Suprapubic skin (tissue), 4 donors: Measurements from ENCODE around the gene ACOT7. TPM values are rescaled to one million over a fixed set of nuclear protein-coding genes. Genes with fewer than 3 reads are reported as not detected.

Source experiments
- DNase-seq, 2 donors: peaks; one replicate each; pipeline ENCODE4 v3.0.0-alpha.2; 2019; ENCODE audit warnings: low spot score in 2 of 2
- H3K27ac ChIP-seq: fragments of 200-600 bp; sonication (generic); one replicate; pipeline ENCODE4 v1.5.1; 2019
- H3K27me3 ChIP-seq: fragments of 200-600 bp; sonication (generic); one replicate; pipeline ENCODE4 v1.5.1; 2019
- H3K36me3 ChIP-seq: fragments of 200-600 bp; sonication (generic); one replicate; pipeline ENCODE4 v1.5.1; 2019
- H3K4me1 ChIP-seq: fragments of 200-600 bp; sonication (generic); one replicate; pipeline ENCODE4 v1.5.1; 2019
- H3K4me3 ChIP-seq: fragments of 200-600 bp; sonication (generic); one replicate; pipeline ENCODE4 v1.5.1; 2019; ENCODE audit warnings: mild to moderate bottlenecking
- H3K9me3 ChIP-seq: fragments of 200-600 bp; sonication (generic); one replicate; pipeline ENCODE4 v1.5.1; 2019
- EP300 ChIP-seq: sonication (generic); formaldehyde crosslinking; IDR thresholded peaks from one replicate; pipeline ENCODE4 v1.6.1; 2017; ENCODE audit warnings: antibody characterized with exemption
- POLR2A ChIP-seq, 2 donors: fragments of 450-650 bp; IDR thresholded peaks; one replicate each; pipeline ENCODE4 v1.6.1; 2017; ENCODE audit warnings: antibody characterized with exemption in 2 of 2, mild to moderate bottlenecking in 2 of 2, moderate library complexity in 2 of 2
- POLR2AphosphoS5 ChIP-seq, 3 donors: sonication (generic); formaldehyde crosslinking; IDR thresholded peaks; one replicate each; pipeline ENCODE4 v1.6.1; 2017; ENCODE audit warnings: antibody characterized with exemption in 3 of 3
- WGBS: methylation state at CpG from one replicate; pipeline ENCODE4 v1.1.5; 2018; 5-methylcytosine and 5-hydroxymethylcytosine counted together
- total RNA-seq, 4 donors: library from RNA; depleted of rRNA; stranded (reverse); fragments of >200 nt; gene quantifications; one replicate each; pipeline ENCODE4 v1.1.0, GENCODE V29; 2016
- TF ChIP-seq, protein P1 (sequence below), 2 donors: fragments of 200-600 bp in 1 of 2; fragments of 450-650 bp in 1 of 2; sonication (generic) in 1 of 2; IDR thresholded peaks; one replicate each; pipeline ENCODE4 v1.5.1; 2016 to 2019; ENCODE audit warnings: antibody characterized with exemption in 2 of 2, mild to moderate bottlenecking in 1 of 2, moderate library complexity in 1 of 2

The ACOT7 gene
- total RNA-seq, 4 donors from 2014 or later = 8.4 to 40.5 (median 26.7) TPM

DNA sequence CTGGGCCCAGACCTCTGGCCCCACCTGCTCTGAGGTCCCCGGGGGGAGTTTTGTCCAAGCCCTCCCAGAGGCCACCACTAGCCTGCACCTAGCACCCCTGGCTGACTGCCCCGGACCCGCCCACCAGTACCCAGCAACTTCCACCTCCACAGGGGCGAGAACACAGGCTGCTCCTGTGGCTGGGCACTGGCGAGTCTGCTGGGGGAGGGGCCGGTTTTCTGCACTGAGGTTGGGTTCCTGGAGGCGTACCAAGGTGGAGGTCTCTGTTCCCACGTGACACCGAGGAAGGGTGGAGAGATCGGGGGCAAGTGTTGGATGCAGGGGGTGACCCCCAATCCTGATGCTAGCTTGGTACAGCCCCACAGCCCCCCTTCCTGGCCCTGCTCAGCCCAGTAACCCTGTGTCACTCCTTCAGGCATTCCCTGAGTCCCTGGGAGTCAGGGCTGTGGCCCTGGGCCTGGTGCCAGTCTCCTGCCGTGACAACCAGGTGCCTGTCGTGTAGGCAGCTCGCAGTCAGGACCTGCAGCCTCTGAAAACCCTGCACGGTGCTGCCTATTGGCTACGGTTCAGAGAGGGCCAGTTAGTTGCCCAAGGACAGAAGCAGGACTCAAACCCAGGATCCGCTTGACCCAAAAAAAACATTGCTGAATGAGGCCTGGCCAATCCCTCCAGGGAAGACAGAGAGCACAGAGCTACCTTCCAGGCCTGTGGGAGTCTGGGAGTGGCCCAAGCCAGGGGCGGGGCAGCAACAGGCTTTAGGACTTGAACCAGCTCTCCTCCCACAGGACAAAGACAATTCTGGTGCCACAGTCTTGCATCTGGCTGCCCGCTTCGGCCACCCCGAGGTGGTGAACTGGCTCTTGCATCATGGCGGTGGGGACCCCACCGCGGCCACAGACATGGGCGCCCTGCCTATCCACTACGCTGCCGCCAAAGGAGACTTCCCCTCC lies 34.1 kb upstream of the ACOT7 start:
- H3K36me3 ChIP-seq = no peaks in the 10 kb centered on the region
- TF ChIP-seq, protein P1, sequence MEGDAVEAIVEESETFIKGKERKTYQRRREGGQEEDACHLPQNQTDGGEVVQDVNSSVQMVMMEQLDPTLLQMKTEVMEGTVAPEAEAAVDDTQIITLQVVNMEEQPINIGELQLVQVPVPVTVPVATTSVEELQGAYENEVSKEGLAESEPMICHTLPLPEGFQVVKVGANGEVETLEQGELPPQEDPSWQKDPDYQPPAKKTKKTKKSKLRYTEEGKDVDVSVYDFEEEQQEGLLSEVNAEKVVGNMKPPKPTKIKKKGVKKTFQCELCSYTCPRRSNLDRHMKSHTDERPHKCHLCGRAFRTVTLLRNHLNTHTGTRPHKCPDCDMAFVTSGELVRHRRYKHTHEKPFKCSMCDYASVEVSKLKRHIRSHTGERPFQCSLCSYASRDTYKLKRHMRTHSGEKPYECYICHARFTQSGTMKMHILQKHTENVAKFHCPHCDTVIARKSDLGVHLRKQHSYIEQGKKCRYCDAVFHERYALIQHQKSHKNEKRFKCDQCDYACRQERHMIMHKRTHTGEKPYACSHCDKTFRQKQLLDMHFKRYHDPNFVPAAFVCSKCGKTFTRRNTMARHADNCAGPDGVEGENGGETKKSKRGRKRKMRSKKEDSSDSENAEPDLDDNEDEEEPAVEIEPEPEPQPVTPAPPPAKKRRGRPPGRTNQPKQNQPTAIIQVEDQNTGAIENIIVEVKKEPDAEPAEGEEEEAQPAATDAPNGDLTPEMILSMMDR (IDR thresholded peaks at IDR 0.05) = no peak
- TF ChIP-seq POLR2A (IDR thresholded peaks at IDR 0.05) (no peak), POLR2AphosphoS5 (IDR thresholded peaks at IDR 0.05) (no peak), EP300 (no peak)
- H3K4me1 ChIP-seq = peaks cover 78% of the 10 kb centered on the region
- WGBS = 54% methylated on average over 8 of the region's 26 CpGs
- no peak overlapping the region for H3K27ac ChIP-seq
- peaks cover 80% of the 10 kb centered on the region for H3K27me3 ChIP-seq
- H3K9me3 ChIP-seq = no peaks in the 10 kb centered on the region
- no peak overlapping the region for H3K4me3 ChIP-seq
- peak in 1 of 2 donors; percentile 66 for DNase-seq

DNA sequence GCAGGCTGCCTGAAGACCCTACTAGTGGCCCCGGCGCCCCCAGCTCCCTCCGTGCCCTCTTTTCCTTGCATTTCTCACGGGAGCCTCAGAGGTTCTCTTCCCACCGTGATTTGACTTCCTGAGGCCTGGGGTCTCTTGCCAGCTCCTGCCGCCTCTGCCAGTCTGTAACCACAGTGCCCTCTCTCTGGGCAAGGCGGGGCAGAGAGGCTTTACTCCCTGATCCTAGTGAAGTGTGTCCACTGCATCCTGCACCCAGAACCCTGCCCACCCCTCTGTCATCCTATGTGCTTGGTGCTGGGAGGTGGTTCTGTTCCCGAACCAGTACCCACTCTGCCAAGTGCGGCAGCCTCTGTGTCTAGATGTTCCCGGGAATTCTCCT lies 33.4 kb upstream of the ACOT7 start:
- TF ChIP-seq, protein P1 (IDR thresholded peaks at IDR 0.05) = no peak
- TF ChIP-seq EP300 (no peak), POLR2AphosphoS5 (IDR thresholded peaks at IDR 0.05) (no peak), POLR2A (IDR thresholded peaks at IDR 0.05) (no peak)
- Histone ChIP-seq H3K27ac (no peak overlapping the region), H3K9me3 (no peaks in the 10 kb centered on the region), H3K27me3 (peaks cover 86% of the 10 kb centered on the region), H3K36me3 (no peaks in the 10 kb centered on the region), H3K4me3 (no peak overlapping the region), H3K4me1 (peaks cover 80% of the 10 kb centered on the region)
- DNase-seq = no peak
- 87% methylated on average over 10 of the region's 10 CpGs for WGBS

DNA sequence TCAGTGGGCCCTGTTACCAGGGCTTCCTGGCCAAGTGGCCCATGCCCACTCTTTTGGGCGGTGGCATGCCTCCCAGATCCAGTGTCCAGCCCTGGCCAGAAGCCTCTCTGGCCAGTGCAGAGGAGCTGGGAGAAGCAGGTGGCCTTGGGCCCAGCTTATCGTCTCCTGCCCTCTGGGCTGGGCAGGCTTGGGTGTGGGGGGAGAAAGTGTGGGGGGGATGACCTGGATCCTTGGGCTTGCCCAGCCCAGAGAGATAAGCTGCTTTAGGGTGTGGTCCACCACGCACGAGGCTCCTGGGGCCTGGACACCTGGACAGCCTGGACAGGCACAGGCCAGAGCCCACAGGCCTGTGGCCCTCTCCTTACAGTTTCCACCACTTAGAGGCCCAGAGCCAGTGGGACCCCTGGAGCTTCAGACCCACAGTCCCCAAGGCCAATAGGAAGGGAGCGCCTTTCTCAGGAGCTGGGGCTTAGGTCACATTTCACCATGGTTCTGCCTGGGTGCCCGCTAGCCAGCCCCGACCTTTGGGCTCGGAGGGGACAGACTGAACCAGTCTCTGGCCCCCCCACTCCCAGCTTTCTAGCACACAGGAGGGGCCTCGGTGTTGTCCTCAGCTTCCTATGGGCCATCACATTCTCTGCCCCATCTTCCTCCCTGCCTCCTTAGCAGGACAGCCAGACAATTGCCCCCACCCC lies 32.9 kb upstream of the ACOT7 start:
- H3K27me3 ChIP-seq = peaks cover 91% of the 10 kb centered on the region
- 87% methylated on average over 3 of the region's 9 CpGs for WGBS
- no peak for TF ChIP-seq EP300
- TF ChIP-seq, protein P1 (IDR thresholded peaks at IDR 0.05) = no peak
- TF ChIP-seq POLR2AphosphoS5 (IDR thresholded peaks at IDR 0.05) = no peak
- no peak for TF ChIP-seq POLR2A (IDR thresholded peaks at IDR 0.05)
- no peak for DNase-seq
- H3K36me3 ChIP-seq = no peaks in the 10 kb centered on the region
- H3K9me3 ChIP-seq = no peaks in the 10 kb centered on the region
- no peak overlapping the region for H3K4me3 ChIP-seq
- H3K27ac ChIP-seq = no peak overlapping the region
- H3K4me1 ChIP-seq = peaks cover 80% of the 10 kb centered on the region

DNA sequence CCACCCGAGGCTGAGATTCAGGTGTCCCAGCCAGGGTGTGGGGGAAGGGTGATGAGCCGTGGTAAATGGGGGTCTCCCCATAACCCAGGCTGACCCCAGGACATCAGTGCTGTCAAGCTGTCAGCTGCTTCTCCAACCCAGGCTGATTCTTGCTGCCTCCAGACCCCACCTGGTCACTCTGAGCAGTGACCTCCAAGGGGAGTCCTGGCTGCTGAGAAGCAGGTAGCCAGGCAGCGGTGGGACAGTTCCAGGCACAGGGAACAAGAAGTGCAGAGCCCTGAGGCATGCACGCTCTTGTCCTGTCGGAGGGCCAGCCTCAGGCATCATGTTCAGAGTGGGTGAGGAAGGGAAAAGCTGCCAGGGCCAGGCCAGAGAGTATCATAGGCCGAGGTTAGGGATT lies 32.1 kb upstream of the ACOT7 start:
- 52% methylated on average over 3 of the region's 6 CpGs for WGBS
- H3K36me3 ChIP-seq = no peaks in the 10 kb centered on the region
- peaks cover 81% of the 10 kb centered on the region for H3K4me1 ChIP-seq
- no peak overlapping the region for H3K27ac ChIP-seq
- TF ChIP-seq POLR2AphosphoS5 (IDR thresholded peaks at IDR 0.05) = no peak
- no peak for TF ChIP-seq EP300
- TF ChIP-seq, protein P1 (IDR thresholded peaks at IDR 0.05) = no peak
- no peak for TF ChIP-seq POLR2A (IDR thresholded peaks at IDR 0.05)
- H3K27me3 ChIP-seq = peaks cover 93% of the 10 kb centered on the region
- no peaks in the 10 kb centered on the region for H3K9me3 ChIP-seq
- peak overlapping the region; percentile 48 for H3K4me3 ChIP-seq
- DNase-seq = no peak
